ENCODE data around the gene NF2.

DNA sequence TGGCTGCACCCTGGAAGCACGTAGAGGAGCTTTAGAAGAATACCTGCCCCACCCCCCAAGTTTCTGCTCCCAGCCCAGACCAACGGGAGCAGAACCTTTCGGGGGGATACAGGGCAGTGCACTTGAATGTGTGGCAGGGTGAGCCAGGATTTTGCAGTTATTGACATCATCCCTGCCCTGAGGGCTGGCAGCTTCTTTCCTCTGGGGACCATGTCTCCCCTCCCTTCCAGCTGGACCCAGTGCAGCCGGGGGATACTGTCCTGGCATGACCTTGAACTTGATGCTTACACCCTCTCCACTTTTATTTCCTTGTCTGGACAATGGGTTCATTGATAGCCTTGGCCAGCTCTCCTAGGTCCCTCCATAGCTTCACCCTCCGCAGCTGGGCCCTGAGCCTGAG lies 112.3 kb downstream of the NF2 start:
- TF ChIP-seq, protein P1, sequence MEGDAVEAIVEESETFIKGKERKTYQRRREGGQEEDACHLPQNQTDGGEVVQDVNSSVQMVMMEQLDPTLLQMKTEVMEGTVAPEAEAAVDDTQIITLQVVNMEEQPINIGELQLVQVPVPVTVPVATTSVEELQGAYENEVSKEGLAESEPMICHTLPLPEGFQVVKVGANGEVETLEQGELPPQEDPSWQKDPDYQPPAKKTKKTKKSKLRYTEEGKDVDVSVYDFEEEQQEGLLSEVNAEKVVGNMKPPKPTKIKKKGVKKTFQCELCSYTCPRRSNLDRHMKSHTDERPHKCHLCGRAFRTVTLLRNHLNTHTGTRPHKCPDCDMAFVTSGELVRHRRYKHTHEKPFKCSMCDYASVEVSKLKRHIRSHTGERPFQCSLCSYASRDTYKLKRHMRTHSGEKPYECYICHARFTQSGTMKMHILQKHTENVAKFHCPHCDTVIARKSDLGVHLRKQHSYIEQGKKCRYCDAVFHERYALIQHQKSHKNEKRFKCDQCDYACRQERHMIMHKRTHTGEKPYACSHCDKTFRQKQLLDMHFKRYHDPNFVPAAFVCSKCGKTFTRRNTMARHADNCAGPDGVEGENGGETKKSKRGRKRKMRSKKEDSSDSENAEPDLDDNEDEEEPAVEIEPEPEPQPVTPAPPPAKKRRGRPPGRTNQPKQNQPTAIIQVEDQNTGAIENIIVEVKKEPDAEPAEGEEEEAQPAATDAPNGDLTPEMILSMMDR (IDR thresholded peaks at IDR 0.05; ENCODE audit: low read depth, low read length): no peak
- TF ChIP-seq EZH2phosphoT487 (IDR thresholded peaks at IDR 0.05; ENCODE audit: low read depth): no peak

Measured in OCI-LY3 (cell line).